Upper lobe of left lung (tissue), 6 donors: Measurements from ENCODE around the gene SPTBN1. TPM values are rescaled to one million over a fixed set of nuclear protein-coding genes. Genes with fewer than 3 reads are reported as not detected.

Experiments
- ATAC-seq, 2 donors: fragments of 200-7000 bp; cut with Tn5 transposase; one replicate each; pipeline ENCODE4 v1.9.1; 2022; ENCODE audit warnings: mild to moderate bottlenecking in 2 of 2, moderate library complexity in 2 of 2; ENCODE audit not compliant: low FRiP score in 2 of 2
- DNase-seq, 2 donors: peaks; one replicate each; pipeline ENCODE4 v3.0.0-alpha.2; 2019 to 2020
- H3K27ac ChIP-seq, 4 donors: fragments of 200-600 bp; sonication (generic); one replicate each; pipeline ENCODE4 v1.5.1; 2016 to 2019
- H3K27me3 ChIP-seq, 4 donors: fragments of 200-600 bp; sonication (generic); one replicate each; pipeline ENCODE4 v1.5.1; 2017 to 2019
- H3K36me3 ChIP-seq, 4 donors: fragments of 200-600 bp; sonication (generic); one replicate each; pipeline ENCODE4 v1.5.1; 2016 to 2019
- H3K4me1 ChIP-seq, 4 donors: fragments of 200-600 bp; sonication (generic); one replicate each; pipeline ENCODE4 v1.5.1; 2018 to 2019
- H3K4me3 ChIP-seq, 4 donors: fragments of 200-600 bp; sonication (generic); one replicate each; pipeline ENCODE4 v1.5.1; 2017 to 2019; ENCODE audit warnings: mild to moderate bottlenecking in 2 of 4, moderate library complexity in 1 of 4
- H3K9me3 ChIP-seq, 4 donors: fragments of 200-600 bp; sonication (generic); one replicate each; pipeline ENCODE4 v1.5.1; 2018 to 2019
- EP300 ChIP-seq, 4 donors: sonication (generic); formaldehyde crosslinking; IDR thresholded peaks; one replicate each; pipeline ENCODE4 v1.5.1; 2017; ENCODE audit warnings: antibody characterized with exemption in 4 of 4, control low read depth in 2 of 4
- POLR2A ChIP-seq, 4 donors: fragments of 450-650 bp; IDR thresholded peaks; one replicate each; pipeline ENCODE4 v1.5.1; 2016 to 2017; ENCODE audit warnings: antibody characterized with exemption in 4 of 4, mild to moderate bottlenecking in 2 of 4
- POLR2AphosphoS5 ChIP-seq, 2 donors: sonication (generic); formaldehyde crosslinking; IDR thresholded peaks; one replicate each; pipeline ENCODE4 v1.5.1; 2017; ENCODE audit warnings: antibody characterized with exemption in 2 of 2
- WGBS, 2 donors: methylation state at CpG; one replicate each; pipeline ENCODE4 v1.1.5; 2017 to 2018; 5-methylcytosine and 5-hydroxymethylcytosine counted together
- total RNA-seq, 6 donors: library from RNA; depleted of rRNA in 4 of 6; stranded (reverse); fragments of >200 nt in 4 of 6; gene quantifications; one replicate each; pipeline versions ENCODE4 v1.1.0 to v1.2.1, GENCODE V29; 2016 to 2021
- TF ChIP-seq, protein P1 (sequence below), 6 experiments: fragments of 450-650 bp in 4 of 6; fragments of 200-600 bp in 2 of 6; sonication (generic) in 2 of 6; IDR thresholded peaks; one replicate each; pipeline ENCODE4 v1.5.1; 2016 to 2019; ENCODE audit warnings: antibody characterized with exemption in 6 of 6
- donor health status: DM: no; HTN: no; CAD: no; lungs with moderate emphysema.
- donor health status: DM: no; HTN: yes; CAD: no; lungs with severe emphysema.

SPTBN1 gene
- total RNA-seq, 6 donors from 2014 or later, result 449 to 911 (median 654) TPM

DNA sequence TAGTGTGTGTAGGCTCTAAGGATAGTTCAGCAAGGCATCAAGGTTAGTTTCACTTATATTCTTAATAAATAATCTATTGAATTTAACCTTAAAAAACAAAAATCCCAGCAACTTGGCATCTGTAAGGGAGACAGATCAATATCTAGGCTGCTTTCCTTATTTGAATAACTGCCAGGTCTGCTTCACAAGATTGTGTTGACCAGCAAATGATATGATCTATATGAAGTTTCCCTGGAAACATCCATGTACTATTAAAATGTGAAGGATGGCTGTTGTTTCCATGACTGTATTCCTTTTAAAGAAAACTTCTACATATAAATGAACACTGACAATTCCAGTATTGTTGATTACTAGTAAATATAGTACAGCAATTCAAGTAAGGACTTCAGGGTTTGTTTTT lies 109.4 kb downstream of the SPTBN1 start:
- ATAC-seq (no peak), DNase-seq (no peak)
- Histone ChIP-seq H3K4me3 (no peak overlapping the region), H3K27me3 (no peaks in the 10 kb centered on the region), H3K9me3 (no peaks in the 10 kb centered on the region), H3K36me3 (peaks cover 0 to 12% (median 0%) of the 10 kb centered on the region in 4 donors), H3K27ac (peak overlapping the region in 2 of 4 donors; percentile 37 to 67), H3K4me1 (peaks cover 50 to 82% (median 62%) of the 10 kb centered on the region in 4 donors)
- TF ChIP-seq POLR2A (IDR thresholded peaks at IDR 0.05) (no peak), POLR2AphosphoS5 (IDR thresholded peaks at IDR 0.05) (no peak), EP300 (IDR thresholded peaks at IDR 0.05) (no peak)
- TF ChIP-seq, protein P1, sequence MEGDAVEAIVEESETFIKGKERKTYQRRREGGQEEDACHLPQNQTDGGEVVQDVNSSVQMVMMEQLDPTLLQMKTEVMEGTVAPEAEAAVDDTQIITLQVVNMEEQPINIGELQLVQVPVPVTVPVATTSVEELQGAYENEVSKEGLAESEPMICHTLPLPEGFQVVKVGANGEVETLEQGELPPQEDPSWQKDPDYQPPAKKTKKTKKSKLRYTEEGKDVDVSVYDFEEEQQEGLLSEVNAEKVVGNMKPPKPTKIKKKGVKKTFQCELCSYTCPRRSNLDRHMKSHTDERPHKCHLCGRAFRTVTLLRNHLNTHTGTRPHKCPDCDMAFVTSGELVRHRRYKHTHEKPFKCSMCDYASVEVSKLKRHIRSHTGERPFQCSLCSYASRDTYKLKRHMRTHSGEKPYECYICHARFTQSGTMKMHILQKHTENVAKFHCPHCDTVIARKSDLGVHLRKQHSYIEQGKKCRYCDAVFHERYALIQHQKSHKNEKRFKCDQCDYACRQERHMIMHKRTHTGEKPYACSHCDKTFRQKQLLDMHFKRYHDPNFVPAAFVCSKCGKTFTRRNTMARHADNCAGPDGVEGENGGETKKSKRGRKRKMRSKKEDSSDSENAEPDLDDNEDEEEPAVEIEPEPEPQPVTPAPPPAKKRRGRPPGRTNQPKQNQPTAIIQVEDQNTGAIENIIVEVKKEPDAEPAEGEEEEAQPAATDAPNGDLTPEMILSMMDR (IDR thresholded peaks at IDR 0.05), result no peak

- WGBS, 2 donors, result 88 to 94% methylated on average over 1 of the region's 1 CpG
- Histone ChIP-seq H3K4me3 (no peak overlapping the region), H3K36me3 (peaks cover 0 to 12% (median 0%) of the 10 kb centered on the region in 4 donors), H3K9me3 (no peaks in the 10 kb centered on the region), H3K27me3 (no peaks in the 10 kb centered on the region), H3K4me1 (peaks cover 53 to 84% (median 64%) of the 10 kb centered on the region in 4 donors), H3K27ac (peak overlapping the region in 1 of 4 donors; percentile 37)
- TF ChIP-seq, protein P1 (IDR thresholded peaks at IDR 0.05), result no peak
- no peak for TF ChIP-seq POLR2A (IDR thresholded peaks at IDR 0.05)
- TF ChIP-seq POLR2AphosphoS5 (IDR thresholded peaks at IDR 0.05), result no peak
- TF ChIP-seq EP300 (IDR thresholded peaks at IDR 0.05), result no peak
- DNase-seq (no peak), ATAC-seq (no peak)
These were observed 110.8 kb downstream of the SPTBN1 start for GRCh38 chr2:54566896-54567295.

GRCh38 chr2:54568876-54569321 lies 112.8 kb downstream of the SPTBN1 start:
- Histone ChIP-seq H3K27ac (peak overlapping the region; percentile 76 to 89 (median 81)), H3K4me3 (no peak overlapping the region), H3K4me1 (peaks cover 62 to 91% (median 75%) of the 10 kb centered on the region in 4 donors), H3K36me3 (peaks cover 0 to 12% (median 0%) of the 10 kb centered on the region in 4 donors), H3K27me3 (no peaks in the 10 kb centered on the region), H3K9me3 (no peaks in the 10 kb centered on the region)
- DNase-seq, result no peak
- ATAC-seq, result no peak
- 26 to 30% methylated on average over 5 of the region's 5 CpGs for WGBS, 2 donors
- TF ChIP-seq POLR2A (IDR thresholded peaks at IDR 0.05) (no peak), POLR2AphosphoS5 (IDR thresholded peaks at IDR 0.05) (no peak), EP300 (IDR thresholded peaks at IDR 0.05) (no peak)
- TF ChIP-seq, protein P1 (IDR thresholded peaks at IDR 0.05), result no peak

DNA sequence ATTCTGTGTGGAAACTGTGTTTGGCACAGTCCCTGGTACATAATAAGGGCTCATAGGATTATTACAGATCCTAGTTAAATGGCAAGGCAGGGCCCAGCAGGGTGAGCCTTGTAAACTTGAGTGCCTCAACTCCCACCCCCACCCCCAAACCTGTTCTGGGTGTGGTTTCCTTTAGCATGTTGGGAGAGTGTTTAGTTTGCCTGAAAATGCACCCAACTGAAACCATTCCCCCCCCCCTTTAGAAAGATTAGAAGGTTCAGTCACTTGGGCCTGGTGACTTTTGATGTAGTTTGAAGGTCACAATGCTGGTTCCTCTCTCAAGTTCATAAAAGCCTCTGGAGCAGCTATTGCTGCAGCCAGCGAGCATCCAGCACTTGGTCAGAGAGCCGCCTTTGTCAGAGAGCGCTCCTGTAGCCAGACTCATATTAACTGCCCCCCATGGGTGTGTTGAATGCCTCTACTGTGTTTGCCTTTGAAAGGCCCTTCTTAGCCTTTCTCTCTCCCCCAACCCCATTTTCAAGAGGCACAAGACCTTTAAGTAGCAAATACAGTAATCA lies 113.7 kb downstream of the SPTBN1 start:
- TF ChIP-seq EP300 (IDR thresholded peaks at IDR 0.05) (no peak), POLR2AphosphoS5 (IDR thresholded peaks at IDR 0.05) (no peak), POLR2A (IDR thresholded peaks at IDR 0.05) (no peak)
- TF ChIP-seq, protein P1 (IDR thresholded peaks at IDR 0.05), result no peak
- Histone ChIP-seq H3K9me3 (no peaks in the 10 kb centered on the region), H3K27ac (peak overlapping the region; percentile 76 to 89 (median 81)), H3K4me3 (no peak overlapping the region), H3K36me3 (peaks cover 0 to 4% (median 0%) of the 10 kb centered on the region in 4 donors), H3K27me3 (no peaks in the 10 kb centered on the region), H3K4me1 (peaks cover 71 to 93% (median 84%) of the 10 kb centered on the region in 4 donors)
- ATAC-seq (no peak), DNase-seq (peak in 1 of 2 donors; percentile 37)
- 78 to 84% methylated on average over 3 of the region's 3 CpGs for WGBS, 2 donors
